T-helper 1 cell treated with Interleukin-12 subunit alpha and Interleukin-12 subunit beta and Interleukin-4 antibody, amounts not matched to agents 30 μg/mL and 1 μg/mL, for 36 hours (primary cell): Measurements from ENCODE around the gene MKI67.
"Not testable (repeated sequence)": the region's sequence is repeated elsewhere in the genome, so short reads cannot be mapped to it uniquely, and the experiment has no call there.

ENCODE experiments used
- H3K27ac Mint-ChIP-seq: one replicate; pipeline ENCODE4 v1.8.0; 2021; ENCODE audit warnings: mild to moderate bottlenecking, mixed read lengths
- H3K27me3 Mint-ChIP-seq: one replicate; pipeline ENCODE4 v1.8.0; 2021; ENCODE audit warnings: low read depth, mixed read lengths
- H3K36me3 Mint-ChIP-seq: one replicate; pipeline ENCODE4 v1.8.0; 2021; ENCODE audit warnings: low read depth, mixed read lengths
- H3K4me1 Mint-ChIP-seq: one replicate; pipeline ENCODE4 v1.8.0; 2021; ENCODE audit warnings: low read depth, mixed read lengths
- H3K4me3 Mint-ChIP-seq: one replicate; pipeline ENCODE4 v1.8.0; 2021; ENCODE audit warnings: mild to moderate bottlenecking, moderate library complexity, mixed read lengths
- H3K9me3 Mint-ChIP-seq: one replicate; pipeline ENCODE4 v1.8.0; 2021; ENCODE audit warnings: mixed read lengths

Gene MKI67

DNA sequence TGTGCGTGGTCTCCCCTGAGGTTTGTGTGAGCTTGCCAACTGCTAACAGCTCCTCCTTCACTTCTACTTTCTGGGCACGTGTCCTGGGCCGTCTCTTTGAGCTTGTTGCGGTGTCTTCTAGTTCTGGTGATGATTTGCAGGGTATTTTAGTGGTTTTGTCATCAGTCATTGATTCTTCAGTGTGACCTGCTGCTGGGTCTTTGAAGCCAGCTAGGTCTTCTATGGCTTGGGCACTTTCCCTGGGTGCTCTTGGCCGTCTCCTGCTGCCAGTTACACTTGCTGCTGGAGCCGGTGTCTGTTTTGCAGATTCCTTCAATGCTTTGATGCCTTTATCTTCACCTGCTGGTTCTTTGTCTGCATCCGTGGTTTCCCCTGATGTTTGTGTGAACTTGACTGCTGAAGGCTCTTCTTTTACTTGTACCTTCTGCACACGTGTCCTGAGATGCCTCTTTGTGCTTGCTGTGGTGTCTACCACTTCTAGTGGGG, 23.0 kb downstream of the MKI67 start:
- no peak overlapping the region for H3K4me3 Mint-ChIP-seq

GRCh38 chr10:128102480-128103228, 23.6 kb downstream of the MKI67 start:
- H3K27ac Mint-ChIP-seq, result peak overlapping the region; percentile 74
- peaks cover 52% of the 10 kb centered on the region for H3K36me3 Mint-ChIP-seq
- H3K9me3 Mint-ChIP-seq, result no peaks in the 10 kb centered on the region
- no peaks in the 10 kb centered on the region for H3K27me3 Mint-ChIP-seq
- H3K4me3 Mint-ChIP-seq, result no peak overlapping the region
- H3K4me1 Mint-ChIP-seq, result peaks cover 37% of the 10 kb centered on the region

More for the DNA sequence above, 23.0 kb downstream of the MKI67 start:
- no peaks in the 10 kb centered on the region for H3K27me3 Mint-ChIP-seq
- H3K4me1 Mint-ChIP-seq, result peaks cover 32% of the 10 kb centered on the region
- peaks cover 45% of the 10 kb centered on the region for H3K36me3 Mint-ChIP-seq
- H3K27ac Mint-ChIP-seq, result peak overlapping the region; percentile 74
- H3K9me3 Mint-ChIP-seq, result no peaks in the 10 kb centered on the region

DNA sequence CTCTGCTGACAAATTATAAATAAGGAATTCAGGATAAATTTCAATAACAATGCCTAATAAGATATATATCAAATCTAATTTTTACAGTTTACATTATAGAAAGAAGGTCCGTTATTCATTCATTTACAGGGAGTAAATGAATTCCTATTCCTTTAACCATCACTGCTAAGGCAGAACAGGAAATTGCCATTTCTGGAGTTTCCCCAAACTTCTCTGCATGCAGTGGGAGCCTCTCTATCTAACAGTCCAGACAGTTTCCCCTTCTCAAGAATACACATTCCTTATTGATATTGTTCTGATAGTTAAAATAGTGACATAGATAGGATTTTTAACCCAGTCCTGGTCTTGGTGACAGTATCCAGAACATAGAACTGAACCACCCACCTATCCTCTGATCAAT, 24.3 kb downstream of the MKI67 start:
- H3K9me3 Mint-ChIP-seq, result no peaks in the 10 kb centered on the region
- no peak overlapping the region for H3K4me3 Mint-ChIP-seq
- H3K4me1 Mint-ChIP-seq, result peaks cover 40% of the 10 kb centered on the region
- no peaks in the 10 kb centered on the region for H3K27me3 Mint-ChIP-seq
- peaks cover 55% of the 10 kb centered on the region for H3K36me3 Mint-ChIP-seq
- peak overlapping the region; percentile 28 for H3K27ac Mint-ChIP-seq

- Mint-ChIP-seq H3K36me3 (peaks cover 62% of the 10 kb centered on the region), H3K4me3 (no peak overlapping the region), H3K9me3 (no peaks in the 10 kb centered on the region)
Measured at GRCh38 chr10:128099901-128100300, 26.3 kb downstream of the MKI67 start.

DNA sequence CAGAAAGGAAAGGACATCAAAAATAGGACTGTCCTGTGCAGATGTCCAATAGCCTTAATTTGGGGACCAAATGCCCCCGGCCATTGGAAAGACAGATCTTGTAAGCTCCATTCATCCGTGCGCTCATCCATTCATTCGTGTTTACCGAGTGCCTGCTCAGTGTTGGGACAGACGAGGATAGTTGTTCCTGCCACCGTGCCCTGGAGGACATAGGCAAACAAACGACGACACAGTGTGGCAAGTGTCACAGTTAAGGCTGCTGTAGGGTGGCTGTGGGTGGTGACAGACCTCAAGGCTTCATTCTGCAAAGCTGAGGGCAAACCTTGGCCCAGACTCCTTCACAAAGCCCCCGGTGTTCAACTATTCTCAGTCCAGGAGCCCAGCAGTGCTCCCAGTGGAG, 27.6 kb downstream of the MKI67 start:
- H3K9me3 Mint-ChIP-seq, result no peaks in the 10 kb centered on the region
- H3K4me1 Mint-ChIP-seq, result peaks cover 45% of the 10 kb centered on the region
- no peaks in the 10 kb centered on the region for H3K27me3 Mint-ChIP-seq
- H3K36me3 Mint-ChIP-seq, result peaks cover 53% of the 10 kb centered on the region
- no peak overlapping the region for H3K27ac Mint-ChIP-seq
- H3K4me3 Mint-ChIP-seq, result no peak overlapping the region

More at GRCh38 chr10:128099901-128100300, 26.3 kb downstream of the MKI67 start:
- Mint-ChIP-seq H3K4me1 (peaks cover 54% of the 10 kb centered on the region), H3K27me3 (no peaks in the 10 kb centered on the region), H3K27ac (no peak overlapping the region)

DNA sequence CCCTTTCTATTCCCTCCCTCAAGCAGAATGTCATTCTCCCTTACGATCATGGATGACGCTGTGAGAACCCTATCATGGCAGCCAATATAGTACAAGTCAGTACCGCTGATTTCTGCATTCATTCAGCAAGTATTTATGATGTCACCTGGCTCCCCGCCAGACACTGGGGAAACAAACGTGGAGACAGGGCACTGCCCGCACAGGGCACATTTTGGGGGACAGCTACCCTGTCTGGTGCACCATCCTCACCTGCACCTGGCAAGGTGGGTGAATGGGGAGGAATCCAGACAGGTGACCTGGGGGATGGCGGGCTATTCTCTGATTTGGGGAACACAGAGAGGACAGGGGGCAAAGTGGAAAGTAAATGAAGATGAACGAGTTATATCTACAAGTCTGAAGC, 28.4 kb downstream of the MKI67 start:
- H3K36me3 Mint-ChIP-seq, result peaks cover 45% of the 10 kb centered on the region
- peak overlapping the region; percentile 26 for H3K27ac Mint-ChIP-seq
- no peaks in the 10 kb centered on the region for H3K9me3 Mint-ChIP-seq
- H3K27me3 Mint-ChIP-seq, result no peaks in the 10 kb centered on the region
- no peak overlapping the region for H3K4me3 Mint-ChIP-seq
- peaks cover 36% of the 10 kb centered on the region for H3K4me1 Mint-ChIP-seq

- Mint-ChIP-seq H3K27ac (peak overlapping the region; percentile 87), H3K27me3 (no peaks in the 10 kb centered on the region), H3K4me1 (peaks cover 33% of the 10 kb centered on the region), H3K4me3 (no peak overlapping the region), H3K36me3 (peaks cover 41% of the 10 kb centered on the region), H3K9me3 (no peaks in the 10 kb centered on the region)
Measured at GRCh38 chr10:128096486-128097199, 29.6 kb downstream of the MKI67 start.

GRCh38 chr10:128095753-128096469, 30.3 kb downstream of the MKI67 start:
- Mint-ChIP-seq H3K27me3 (no peaks in the 10 kb centered on the region), H3K4me1 (peaks cover 30% of the 10 kb centered on the region), H3K27ac (peak overlapping the region; percentile 87), H3K9me3 (no peaks in the 10 kb centered on the region), H3K4me3 (peak overlapping the region; percentile 31), H3K36me3 (peaks cover 35% of the 10 kb centered on the region)

- H3K4me1 Mint-ChIP-seq, result peaks cover 30% of the 10 kb centered on the region
- peaks cover 30% of the 10 kb centered on the region for H3K36me3 Mint-ChIP-seq
- H3K27me3 Mint-ChIP-seq, result no peaks in the 10 kb centered on the region
- H3K9me3 Mint-ChIP-seq, result no peaks in the 10 kb centered on the region
- no peak overlapping the region for H3K4me3 Mint-ChIP-seq
- peak overlapping the region; percentile 57 for H3K27ac Mint-ChIP-seq
Measured at GRCh38 chr10:128095027-128095752, 31.0 kb downstream of the MKI67 start.

DNA sequence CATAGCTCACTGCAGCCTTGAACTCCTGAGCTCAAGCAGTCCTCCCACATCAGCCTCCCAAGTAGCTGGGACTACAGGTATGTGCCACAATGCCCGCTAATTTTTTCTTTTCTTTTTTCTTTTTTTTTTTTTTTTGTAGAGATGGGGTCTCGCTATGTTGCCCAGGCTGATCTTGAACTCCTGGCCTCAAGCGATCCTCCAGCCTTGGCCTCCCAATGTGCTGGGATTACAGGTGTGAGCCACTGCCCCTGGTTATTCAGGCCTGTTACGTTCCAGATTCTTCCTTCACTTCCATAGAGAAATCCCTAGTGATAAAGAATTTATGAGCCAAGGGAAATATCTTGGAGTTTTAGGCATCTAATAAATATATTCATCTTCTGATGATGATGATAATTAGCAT, 31.6 kb downstream of the MKI67 start:
- not testable (repeated sequence) for H3K9me3 Mint-ChIP-seq, H3K4me3 Mint-ChIP-seq, H3K27me3 Mint-ChIP-seq
- peaks cover 30% of the 10 kb centered on the region for H3K4me1 Mint-ChIP-seq
- H3K36me3 Mint-ChIP-seq, result peaks cover 28% of the 10 kb centered on the region
- peak overlapping the region; percentile 57 for H3K27ac Mint-ChIP-seq

DNA sequence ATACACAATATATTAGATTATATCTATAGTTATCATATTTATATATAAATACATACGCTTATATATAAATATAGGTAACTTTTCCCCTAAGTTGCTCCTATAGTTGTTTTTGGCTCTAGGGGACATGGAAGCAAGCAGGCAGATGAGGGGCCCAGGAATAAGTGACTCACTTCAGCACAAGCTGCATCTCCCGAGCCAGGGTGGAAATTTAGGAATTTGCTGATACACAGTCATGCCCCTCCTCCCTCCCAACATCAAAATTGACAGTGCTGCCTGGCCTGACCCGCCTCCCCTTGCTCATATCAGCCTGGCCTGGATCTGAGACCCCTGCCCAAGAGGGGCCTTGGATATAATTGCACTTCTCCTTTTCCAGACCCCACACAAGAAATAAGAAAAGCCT, 33.8 kb downstream of the MKI67 start:
- Mint-ChIP-seq H3K9me3 (no peaks in the 10 kb centered on the region), H3K27me3 (no peaks in the 10 kb centered on the region), H3K36me3 (peaks cover 15% of the 10 kb centered on the region), H3K4me3 (no peak overlapping the region), H3K4me1 (peaks cover 23% of the 10 kb centered on the region), H3K27ac (no peak overlapping the region)

GRCh38 chr10:128091636-128092210, 34.5 kb downstream of the MKI67 start:
- H3K9me3 Mint-ChIP-seq, result no peaks in the 10 kb centered on the region
- H3K27ac Mint-ChIP-seq, result no peak overlapping the region
- peaks cover 21% of the 10 kb centered on the region for H3K4me1 Mint-ChIP-seq
- H3K36me3 Mint-ChIP-seq, result peaks cover 11% of the 10 kb centered on the region
- H3K4me3 Mint-ChIP-seq, result no peak overlapping the region
- no peaks in the 10 kb centered on the region for H3K27me3 Mint-ChIP-seq

GRCh38 chr10:128087884-128088709, 38.1 kb downstream of the MKI67 start:
- no peak overlapping the region for H3K4me3 Mint-ChIP-seq
- no peaks in the 10 kb centered on the region for H3K27me3 Mint-ChIP-seq
- H3K36me3 Mint-ChIP-seq, result peaks cover 9% of the 10 kb centered on the region
- peaks cover 3% of the 10 kb centered on the region for H3K4me1 Mint-ChIP-seq
- H3K9me3 Mint-ChIP-seq, result no peaks in the 10 kb centered on the region
- no peak overlapping the region for H3K27ac Mint-ChIP-seq
